NT2/D1 (cell line): ENCODE data around the gene DNM3.

Experiments used
- SUZ12 ChIP-seq: IDR thresholded peaks from 2 replicates; pipeline ENCODE4 v1.6.1; 2011; ENCODE audit not compliant: insufficient read length, insufficient read depth; ENCODE audit errors: extremely low read depth
- ZNF274 ChIP-seq: IDR thresholded peaks from 2 replicates; pipeline ENCODE4 v1.6.1; 2011; ENCODE audit warnings: mild to moderate bottlenecking, low read depth, low read length

- TF ChIP-seq ZNF274 (no peak), SUZ12 (no peak)
Observed at GRCh38 chr1:172335377-172335776, 494.1 kb downstream of the DNM3 start.
